ENCODE results near the gene CD52. TPM values are rescaled to one million over a fixed set of nuclear protein-coding genes. Genes with fewer than 3 reads are reported as not detected.

The CD52 gene
- total RNA-seq, 6 experiments from 2014 or later, result 2.8 to 17.6 (median 8.5) TPM

DNA sequence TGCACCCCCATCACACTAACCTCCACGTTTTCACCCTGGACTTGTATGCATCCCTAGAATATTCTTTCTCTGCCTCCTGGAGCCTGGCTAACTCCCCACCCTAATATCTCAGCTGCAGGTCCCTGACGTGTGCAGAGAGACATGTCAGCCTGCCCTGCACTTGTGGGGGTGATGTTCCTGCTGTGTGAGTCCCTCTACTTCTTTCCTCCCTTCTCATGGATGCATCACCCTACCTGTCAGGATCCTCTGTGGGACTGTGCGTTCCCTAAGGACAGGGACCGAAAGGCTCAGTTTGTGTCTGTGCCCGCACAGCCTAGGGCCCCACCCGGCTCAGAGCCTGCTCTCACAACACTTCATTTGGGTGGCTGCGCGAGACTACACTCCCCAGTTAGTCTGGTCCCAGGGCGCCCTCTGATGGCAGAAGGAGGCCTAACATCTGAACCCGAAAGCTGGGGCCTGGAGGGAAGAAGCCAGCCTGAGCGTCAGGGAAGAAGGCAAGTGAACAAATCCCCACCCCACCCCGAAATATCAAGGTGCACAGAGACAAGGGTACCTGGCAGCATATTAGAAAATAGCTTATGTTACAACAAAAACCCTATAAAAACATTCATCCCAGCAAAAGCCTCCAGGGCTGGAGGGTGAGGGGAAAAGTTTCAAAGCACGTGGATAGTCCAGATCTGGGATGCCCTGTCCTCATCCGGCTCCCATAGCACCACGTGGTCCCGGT, 3.7 kb downstream of the CD52 start:
- DNase-seq (peak; percentile 88 to 89 (median 89)), ATAC-seq (peak; percentile 93 to 96 (median 94))
- intact Hi-C loops (cut with DNase I), result loop anchor here (5.0 kb wide), 1 partner anchor 39 kb away; the partner anchor contains the start of gene SH3BGRL3 (in 2 of the 2)
- Histone ChIP-seq H3K36me3 (no peaks in the 10 kb centered on the region), H3K9me3 (no peaks in the 10 kb centered on the region), H3K4me3 (no peak overlapping the region), H3K27me3 (no peaks in the 10 kb centered on the region), H3K4me1 (no peaks in the 10 kb centered on the region), H3K27ac (no peak overlapping the region)
- WGBS (ENCODE audit: insufficient coverage, low coverage, low lambda C conversion rate, missing lambda C conversion rate), result 12% methylated on average over 13 of the region's 16 CpGs
- no peak for TF ChIP-seq POLR2A (IDR thresholded peaks at IDR 0.05)
- TF ChIP-seq, protein P1, sequence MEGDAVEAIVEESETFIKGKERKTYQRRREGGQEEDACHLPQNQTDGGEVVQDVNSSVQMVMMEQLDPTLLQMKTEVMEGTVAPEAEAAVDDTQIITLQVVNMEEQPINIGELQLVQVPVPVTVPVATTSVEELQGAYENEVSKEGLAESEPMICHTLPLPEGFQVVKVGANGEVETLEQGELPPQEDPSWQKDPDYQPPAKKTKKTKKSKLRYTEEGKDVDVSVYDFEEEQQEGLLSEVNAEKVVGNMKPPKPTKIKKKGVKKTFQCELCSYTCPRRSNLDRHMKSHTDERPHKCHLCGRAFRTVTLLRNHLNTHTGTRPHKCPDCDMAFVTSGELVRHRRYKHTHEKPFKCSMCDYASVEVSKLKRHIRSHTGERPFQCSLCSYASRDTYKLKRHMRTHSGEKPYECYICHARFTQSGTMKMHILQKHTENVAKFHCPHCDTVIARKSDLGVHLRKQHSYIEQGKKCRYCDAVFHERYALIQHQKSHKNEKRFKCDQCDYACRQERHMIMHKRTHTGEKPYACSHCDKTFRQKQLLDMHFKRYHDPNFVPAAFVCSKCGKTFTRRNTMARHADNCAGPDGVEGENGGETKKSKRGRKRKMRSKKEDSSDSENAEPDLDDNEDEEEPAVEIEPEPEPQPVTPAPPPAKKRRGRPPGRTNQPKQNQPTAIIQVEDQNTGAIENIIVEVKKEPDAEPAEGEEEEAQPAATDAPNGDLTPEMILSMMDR (IDR thresholded peaks at IDR 0.05), result peak; percentile 86 to 90 (median 89)

DNA sequence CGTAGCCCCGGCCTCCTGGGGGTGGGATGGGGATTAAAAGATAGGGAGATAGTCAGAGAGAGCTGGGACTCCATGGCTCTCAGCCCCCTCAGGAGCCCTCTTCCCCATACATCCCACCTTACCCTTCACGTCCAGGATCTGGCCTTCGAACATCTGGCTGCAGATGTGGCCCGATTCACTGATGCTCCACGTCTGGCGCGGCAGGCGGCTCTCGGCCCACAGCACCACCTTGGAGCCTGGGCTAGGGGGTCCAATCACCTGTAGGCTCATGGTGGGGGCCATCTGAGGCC, 4.2 kb downstream of the CD52 start:
- WGBS (ENCODE audit: insufficient coverage, low coverage, low lambda C conversion rate, missing lambda C conversion rate), result 20% methylated on average over 2 of the region's 10 CpGs
- no peak overlapping the region for H3K4me3 ChIP-seq
- DNase-seq, result no peak
- no peaks in the 10 kb centered on the region for H3K9me3 ChIP-seq
- no peak overlapping the region for H3K27ac ChIP-seq
- TF ChIP-seq POLR2A (IDR thresholded peaks at IDR 0.05), result no peak
- TF ChIP-seq, protein P1 (IDR thresholded peaks at IDR 0.05), result no peak
- H3K4me1 ChIP-seq, result no peaks in the 10 kb centered on the region
- ATAC-seq, result no peak
- H3K27me3 ChIP-seq, result no peaks in the 10 kb centered on the region
- intact Hi-C loops (cut with DNase I), result loop anchor here (5.0 kb wide), 1 partner anchor 40 kb away; the partner anchor contains the start of gene SH3BGRL3 (in 2 of the 2)
- no peaks in the 10 kb centered on the region for H3K36me3 ChIP-seq

DNA sequence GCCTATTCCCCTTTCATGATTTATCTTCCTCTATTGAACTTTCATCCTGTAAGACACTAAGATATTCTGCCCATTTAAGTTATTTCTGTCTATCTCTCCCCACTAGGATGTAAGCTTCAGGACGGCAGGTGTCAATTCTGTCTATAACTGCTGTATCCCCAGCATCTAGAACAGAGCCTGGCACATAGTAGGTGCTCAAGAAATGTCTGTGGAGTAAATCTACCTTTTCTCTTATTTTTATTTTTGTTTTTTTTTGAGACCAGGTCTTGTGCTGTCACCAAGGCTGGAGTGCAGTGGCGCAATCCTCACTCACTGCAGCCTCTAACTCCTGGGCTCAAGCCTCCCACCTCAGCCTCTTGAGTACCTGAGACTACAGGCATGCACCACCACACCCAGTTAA, 5.6 kb downstream of the CD52 start:
- no peaks in the 10 kb centered on the region for H3K9me3 ChIP-seq
- no peak for ATAC-seq
- H3K27me3 ChIP-seq, result no peaks in the 10 kb centered on the region
- 94% methylated on average over 2 of the region's 2 CpGs for WGBS (ENCODE audit: insufficient coverage, low coverage, low lambda C conversion rate, missing lambda C conversion rate)
- intact Hi-C loops (cut with DNase I), result loop anchor here (5.0 kb wide), 1 partner anchor 41 kb away; the partner anchor contains the start of gene SH3BGRL3 (in 2 of the 2)
- H3K4me3 ChIP-seq, result no peak overlapping the region
- no peaks in the 10 kb centered on the region for H3K36me3 ChIP-seq
- no peak overlapping the region for H3K27ac ChIP-seq
- TF ChIP-seq POLR2A (IDR thresholded peaks at IDR 0.05), result no peak
- TF ChIP-seq, protein P1 (IDR thresholded peaks at IDR 0.05), result no peak
- DNase-seq, result no peak
- H3K4me1 ChIP-seq, result no peaks in the 10 kb centered on the region

DNA sequence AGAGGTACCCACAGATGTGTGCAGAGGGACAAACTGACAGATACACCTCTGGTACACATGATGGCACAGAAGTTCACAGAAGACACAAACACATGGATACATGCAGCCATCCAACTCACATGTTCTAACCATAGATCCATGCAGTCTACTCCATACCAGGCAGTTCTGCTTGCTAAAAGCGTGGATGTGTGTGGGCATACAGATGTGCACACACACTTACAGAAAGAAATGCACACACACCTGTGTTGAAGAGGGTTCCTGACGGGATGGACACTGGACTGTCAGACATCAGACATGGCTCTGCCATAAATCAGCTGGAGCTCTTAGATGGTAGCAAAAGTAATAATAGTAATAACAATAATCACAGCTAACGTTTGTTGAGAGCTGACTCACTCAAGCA, 6.8 kb downstream of the CD52 start:
- Histone ChIP-seq H3K27me3 (no peaks in the 10 kb centered on the region), H3K36me3 (no peaks in the 10 kb centered on the region), H3K4me1 (no peaks in the 10 kb centered on the region), H3K27ac (no peak overlapping the region), H3K4me3 (no peak overlapping the region), H3K9me3 (no peaks in the 10 kb centered on the region)
- intact Hi-C loops (cut with DNase I), result loop anchor here (5.0 kb wide), 1 partner anchor 42 kb away; the partner anchor contains the start of gene SH3BGRL3 (in 2 of the 2)
- DNase-seq (no peak), ATAC-seq (no peak)
- 75% methylated on average over 3 of the region's 3 CpGs for WGBS (ENCODE audit: insufficient coverage, low coverage, low lambda C conversion rate, missing lambda C conversion rate)
- TF ChIP-seq, protein P1 (IDR thresholded peaks at IDR 0.05), result no peak
- TF ChIP-seq POLR2A (IDR thresholded peaks at IDR 0.05), result no peak
